Measurements from ENCODE around the gene CEP112.

CEP112 gene

GRCh38 chr17:66184392-66184791 is 7.5 kb downstream of the CEP112 start:
- TF ChIP-seq ZFX (IDR thresholded peaks at IDR 0.05) (no peak), CTCF (conservative IDR thresholded peaks at IDR 0.05) (no peak)
- H3K27ac ChIP-seq, result no peak overlapping the region

- TF ChIP-seq CTCF (conservative IDR thresholded peaks at IDR 0.05) (no peak), ZFX (IDR thresholded peaks at IDR 0.05) (no peak)
- no peak overlapping the region for H3K27ac ChIP-seq
These were observed 8.4 kb downstream of the CEP112 start for GRCh38 chr17:66183529-66183928.

- no peak for TF ChIP-seq CTCF (conservative IDR thresholded peaks at IDR 0.05)
- H3K27ac ChIP-seq, result no peak overlapping the region
These were observed 13.3 kb downstream of the CEP112 start for GRCh38 chr17:66178642-66179041.

GRCh38 chr17:66177048-66177447 is 14.9 kb downstream of the CEP112 start:
- H3K27ac ChIP-seq, result no peak overlapping the region

GRCh38 chr17:66175892-66176291 is 16.0 kb downstream of the CEP112 start:
- TF ChIP-seq ZFX (IDR thresholded peaks at IDR 0.05) (no peak), CTCF (conservative IDR thresholded peaks at IDR 0.05) (no peak)
- H3K27ac ChIP-seq, result no peak overlapping the region

More at GRCh38 chr17:66177048-66177447, 14.9 kb downstream of the CEP112 start:
- no peak for TF ChIP-seq ZFX (IDR thresholded peaks at IDR 0.05)
- no peak for TF ChIP-seq CTCF (conservative IDR thresholded peaks at IDR 0.05)

GRCh38 chr17:66172691-66173223 is 19.2 kb downstream of the CEP112 start:
- no peak overlapping the region for H3K27ac ChIP-seq
- TF ChIP-seq CTCF (conservative IDR thresholded peaks at IDR 0.05), result no peak
- TF ChIP-seq ZFX (IDR thresholded peaks at IDR 0.05), result no peak

- no peak for TF ChIP-seq ZFX (IDR thresholded peaks at IDR 0.05)
- no peak for TF ChIP-seq CTCF (conservative IDR thresholded peaks at IDR 0.05)
- no peak overlapping the region for H3K27ac ChIP-seq
These were observed 19.8 kb downstream of the CEP112 start for GRCh38 chr17:66172144-66172543.

All from C4-2B (cell line).